H1 (cell line): ENCODE data around the gene VGLL4. TPM values are rescaled to one million over a fixed set of nuclear protein-coding genes. Genes with fewer than 3 reads are reported as not detected.

ENCODE experiments used
- CTCF ChIA-PET: fragments of 300-600 bp; sonication (Branson Sonifier 250); formaldehyde crosslinking; loops from one replicate; lab custom pipeline; 2021; ENCODE audit not compliant: partially characterized antibody; lab: Charles Lee
- POLR2A ChIA-PET: fragments of 300-600 bp; sonication (Branson Sonifier 250); formaldehyde crosslinking; loops from one replicate; lab custom pipeline; 2021; ENCODE audit warnings: inconsistent platforms; ENCODE audit not compliant: partially characterized antibody; lab: Charles Lee
- DNase-seq, 2 experiments: peaks; one replicate each; pipeline versions ENCODE4 v3.0.0 to v3.0.0-alpha.2; 2010 to 2022; ENCODE audit warnings: low spot score in 2 of 2, low read depth in 1 of 2, mixed read lengths in 1 of 2
- FAIRE-seq: peaks from 2 replicates; lab custom pipeline; 2011; peaks lifted over from hg19 to GRCh38; lab: Jason Lieb, UNC
- H2AFZ ChIP-seq: 2 replicates; pipeline ENCODE4 v1.8.1; 2012; ENCODE audit warnings: low read length, inconsistent platforms
- H2AK5ac ChIP-seq: 2 replicates; pipeline ENCODE4 v1.6.1; 2013; ENCODE audit warnings: low read depth, low read length
- H2BK120ac ChIP-seq: replicated peaks from 2 replicates; pipeline ENCODE3; 2013; ENCODE audit warnings: low read depth, low read length, inconsistent platforms
- H2BK12ac ChIP-seq: 2 replicates; pipeline ENCODE4 v1.6.1; 2013; ENCODE audit warnings: low read depth, low read length
- H2BK15ac ChIP-seq: 2 replicates; pipeline ENCODE4 v1.6.1; 2013; ENCODE audit warnings: low read length
- H2BK20ac ChIP-seq: 2 replicates; pipeline ENCODE4 v1.6.1; 2013; ENCODE audit warnings: low read length
- H2BK5ac ChIP-seq: 2 replicates; pipeline ENCODE4 v1.6.1; 2013; ENCODE audit warnings: low read depth, low read length
- H3K14ac ChIP-seq: 2 replicates; pipeline ENCODE4 v1.6.1; 2013; ENCODE audit warnings: inconsistent platforms; ENCODE audit not compliant: insufficient read length
- H3K18ac ChIP-seq: 2 replicates; pipeline ENCODE4 v1.6.1; 2013; ENCODE audit warnings: low read length; ENCODE audit errors: extremely low read depth
- H3K23ac ChIP-seq: 2 replicates; pipeline ENCODE4 v1.6.1; 2013; ENCODE audit warnings: inconsistent platforms; ENCODE audit not compliant: insufficient read length
- H3K23me2 ChIP-seq: 2 replicates; pipeline ENCODE4 v1.6.1; 2013; ENCODE audit warnings: low read depth, low read length
- H3K27ac ChIP-seq: 2 replicates; pipeline ENCODE4 v1.6.1; 2011; ENCODE audit warnings: low read depth, low read length, inconsistent platforms
- H3K27me3 ChIP-seq, 4 experiments: replicated peaks in 1 of 4; 1 replicate in 1 of 4; 2 replicates in 3 of 4; pipeline versions ENCODE4 v1.6.1 to v1.8.1; 2011 to 2013; ENCODE audit warnings: low read length in 3 of 4, mild to moderate bottlenecking in 3 of 4, inconsistent platforms in 2 of 4, mixed read lengths in 2 of 4, moderate library complexity in 1 of 4; ENCODE audit not compliant: control insufficient read depth in 3 of 4, insufficient read depth in 3 of 4; ENCODE audit errors: extremely low read depth in 1 of 4
- H3K36me3 ChIP-seq, 4 experiments: 2 replicates each; pipeline versions ENCODE4 v1.6.1 to v1.8.1; 2011 to 2013; ENCODE audit warnings: mild to moderate bottlenecking in 4 of 4, low read length in 3 of 4, moderate library complexity in 2 of 4, control low read depth in 1 of 4, inconsistent platforms in 1 of 4; ENCODE audit not compliant: insufficient read depth in 4 of 4, control insufficient read depth in 2 of 4
- H3K4ac ChIP-seq: replicated peaks from 2 replicates; pipeline ENCODE3; 2013; ENCODE audit warnings: low read length, low read depth, mixed read lengths, inconsistent platforms; ENCODE audit not compliant: insufficient read length
- H3K4me1 ChIP-seq, 4 experiments: replicated peaks in 1 of 4; 1 replicate in 1 of 4; 2 replicates in 3 of 4; pipeline versions ENCODE4 v1.6.1 to v1.8.1; 2011 to 2013; ENCODE audit warnings: low read length in 3 of 4, inconsistent platforms in 2 of 4, mixed read lengths in 1 of 4; ENCODE audit not compliant: insufficient read depth in 4 of 4, control insufficient read depth in 3 of 4
- H3K4me2 ChIP-seq, 2 experiments: 2 replicates each; pipeline versions ENCODE4 v1.6.1 to v1.8.1; 2011 to 2013; ENCODE audit warnings: low read depth in 2 of 2, low read length in 2 of 2, control low read depth in 1 of 2, inconsistent platforms in 1 of 2, mild to moderate bottlenecking in 1 of 2; ENCODE audit not compliant: insufficient read depth in 1 of 2
- H3K4me3 ChIP-seq, 4 experiments: fragments of 200-600, 300-600 bp in 1 of 4; sonication (generic), shearing (Covaris generic), sonication (Bioruptor Twin) in 1 of 4; 2 replicates each; pipeline versions ENCODE4 v1.5.1 to v1.8.1; 2011 to 2016; ENCODE audit warnings: low read length in 4 of 4, low read depth in 3 of 4, control low read depth in 2 of 4, inconsistent platforms in 2 of 4, mild to moderate bottlenecking in 2 of 4, mixed read lengths in 1 of 4, moderate library complexity in 1 of 4; ENCODE audit not compliant: insufficient read depth in 2 of 4; ENCODE audit errors: extremely low read depth in 1 of 4
- H3K56ac ChIP-seq: replicated peaks from 2 replicates; pipeline ENCODE3; 2013; ENCODE audit warnings: low read depth, mild to moderate bottlenecking, mixed read lengths, low read length, inconsistent platforms; ENCODE audit not compliant: insufficient read length
- H3K79me1 ChIP-seq: 2 replicates; pipeline ENCODE4 v1.6.1; 2013; ENCODE audit warnings: low read depth, low read length, control low read depth
- H3K79me2 ChIP-seq, 2 experiments: 2 replicates each; pipeline versions ENCODE4 v1.6.1 to v1.8.1; 2012 to 2013; ENCODE audit warnings: low read length in 2 of 2, mild to moderate bottlenecking in 2 of 2, inconsistent platforms in 1 of 2; ENCODE audit not compliant: insufficient read depth in 2 of 2, control insufficient read depth in 1 of 2
- H3K9ac ChIP-seq, 4 experiments: replicated peaks in 1 of 4; 1 replicate in 1 of 4; 2 replicates in 3 of 4; pipeline versions ENCODE4 v1.6.1 to v1.8.1; 2011 to 2013; ENCODE audit warnings: low read depth in 3 of 4, low read length in 3 of 4, control low read depth in 2 of 4, mild to moderate bottlenecking in 2 of 4, moderate library complexity in 2 of 4, inconsistent platforms in 1 of 4; ENCODE audit errors: extremely low read depth in 1 of 4
- H3K9me3 ChIP-seq, 2 experiments: 2 replicates each; pipeline versions ENCODE4 v1.6.1 to v1.8.1; 2012 to 2013; ENCODE audit warnings: mild to moderate bottlenecking in 2 of 2, moderate library complexity in 2 of 2, control low read depth in 1 of 2, inconsistent platforms in 1 of 2, low read depth in 1 of 2, low read length in 1 of 2, mixed read lengths in 1 of 2; ENCODE audit not compliant: insufficient read depth in 2 of 2
- H4K20me1 ChIP-seq, 2 experiments: replicated peaks in 1 of 2; 2 replicates each; pipeline versions ENCODE3 to v1.8.1; 2011 to 2013; ENCODE audit warnings: inconsistent platforms in 2 of 2, low read length in 2 of 2, mild to moderate bottlenecking in 1 of 2; ENCODE audit not compliant: insufficient read depth in 2 of 2, control insufficient read depth in 1 of 2
- H4K5ac ChIP-seq: 2 replicates; pipeline ENCODE4 v1.6.1; 2013; ENCODE audit warnings: low read length, low read depth, mixed read lengths, inconsistent platforms; ENCODE audit not compliant: insufficient read length
- H4K8ac ChIP-seq: 2 replicates; pipeline ENCODE4 v1.8.0; 2013; ENCODE audit warnings: mild to moderate bottlenecking, moderate library complexity, low read length, inconsistent platforms; ENCODE audit not compliant: insufficient read depth; ENCODE audit errors: extremely low read depth
- H4K91ac ChIP-seq: replicated peaks from 2 replicates; pipeline ENCODE3; 2013; ENCODE audit warnings: low read length, mixed read lengths, inconsistent platforms; ENCODE audit not compliant: insufficient read length
- ATF3 ChIP-seq: IDR thresholded peaks from 2 replicates; pipeline ENCODE4 v1.6.1; 2011; ENCODE audit warnings: low read depth, mild to moderate bottlenecking, low read length; ENCODE audit not compliant: insufficient read depth
- EGR1 ChIP-seq: IDR thresholded peaks from 2 replicates; pipeline ENCODE4 v1.6.1; 2011; ENCODE audit warnings: low read depth, low read length, borderline replicate concordance
- KDM4A ChIP-seq: IDR thresholded peaks from one replicate; pipeline ENCODE4 v1.7.1; 2012; ENCODE audit warnings: low read depth, mild to moderate bottlenecking, moderate library complexity, low read length, inconsistent platforms; ENCODE audit not compliant: severe bottlenecking
- RXRA ChIP-seq: IDR thresholded peaks from 2 replicates; pipeline ENCODE4 v1.6.1; 2011; ENCODE audit warnings: low read depth, mild to moderate bottlenecking, low read length, moderate library complexity; ENCODE audit not compliant: insufficient read depth
- TAF1 ChIP-seq: IDR thresholded peaks from 2 replicates; pipeline ENCODE4 v1.6.1; 2011; ENCODE audit warnings: mild to moderate bottlenecking, low read depth, low read length
- TBP ChIP-seq: IDR thresholded peaks from 2 replicates; pipeline ENCODE4 v1.6.1; 2011; ENCODE audit warnings: low read depth, low read length, improper control_type of control experiment
- WGBS, 2 experiments: shearing (Covaris generic) in 1 of 2; methylation state at CpG; one replicate each; pipeline versions ENCODE4 v1.1.6 to v1.1.7; 2013 to 2015; ENCODE audit warnings: low lambda C conversion rate in 2 of 2, mixed read lengths in 2 of 2, inconsistent platforms in 1 of 2, low coverage in 1 of 2, missing lambda C conversion rate in 1 of 2; ENCODE audit not compliant: insufficient replicate concordance in 2 of 2, insufficient coverage in 1 of 2, insufficient read length in 1 of 2; ENCODE audit errors: extremely low coverage in 1 of 2, missing lambda C conversion rate in 1 of 2; 5-methylcytosine and 5-hydroxymethylcytosine counted together
- polyA plus RNA-seq, 7 experiments: library from polyadenylated mRNA; depleted of rRNA in 3 of 7; stranded (reverse) in 5 of 7; unstranded in 2 of 7; fragments of >200 nt in 5 of 7; fragments of 200-250 nt in 2 of 7; gene quantifications; 1 replicate in 5 of 7; 2 replicates in 1 of 7; 4 replicates in 1 of 7; pipeline versions ENCODE4 v1.2.1 to v1.2.3, GENCODE V29; 2011 to 2013; ENCODE audit warnings: missing spikeins in 2 of 7, mixed read lengths in 2 of 7
- total RNA-seq: library from RNA; stranded (reverse); fragmentation: NEBNext Ultra II Directional; extraction: Animal tissue kit (Norgen Biotek cat#: 25700); gene quantifications from 2 replicates; pipeline ENCODE4 v1.2.1, GENCODE V29; 2021

Gene VGLL4
- total and polyA plus RNA-seq, 2 of the 8 experiments (the other 6 are each of a cell fraction or from before 2014, with no cell fraction given), result 45.1 to 50.0 TPM

- H3K4ac ChIP-seq, result no peak overlapping the region
- H3K9me3 ChIP-seq, result no peaks in the 10 kb centered on the region
- no peak overlapping the region for H2BK12ac ChIP-seq
- TF ChIP-seq TBP, result no peak
- TF ChIP-seq ATF3, result no peak
- TF ChIP-seq TAF1, result no peak
- no peak for TF ChIP-seq KDM4A
- TF ChIP-seq RXRA, result no peak
- TF ChIP-seq EGR1, result no peak
- TF ChIP-seq, all 59 proteins: peak for 0
- Histone ChIP-seq H2AFZ (no peak overlapping the region), H2BK20ac (no peak overlapping the region), H2AK5ac (no peak overlapping the region), H2BK5ac (no peak overlapping the region), H3K9ac (no peak overlapping the region), H3K4me2 (no peak overlapping the region), H3K18ac (no peak overlapping the region), H4K5ac (no peak overlapping the region), H2BK120ac (no peak overlapping the region), H3K4me1 (peaks cover 4 to 21% (median 17%) of the 10 kb centered on the region in 4 experiments), H3K79me1 (peaks cover 2% of the 10 kb centered on the region), H3K36me3 (peaks cover 0 to 7% (median 5%) of the 10 kb centered on the region in 4 experiments; a peak in 3 of 8 replicates), H3K23ac (no peak overlapping the region), H3K27me3 (no peaks in the 10 kb centered on the region), H2BK15ac (no peak overlapping the region), H4K91ac (no peak overlapping the region), H4K8ac (no peak overlapping the region), H3K56ac (no peak overlapping the region), H3K27ac (no peak overlapping the region), H3K14ac (no peak overlapping the region), H4K20me1 (peaks cover 4 to 7% of the 10 kb centered on the region in 2 experiments), H3K4me3 (no peak overlapping the region), H3K79me2 (peaks cover 3 to 74% of the 10 kb centered on the region in 2 experiments; a peak in 3 of 4 replicates), H3K23me2 (no peaks in the 10 kb centered on the region)
- no peak for FAIRE-seq
- CTCF ChIA-PET, result no interaction called here
- POLR2A ChIA-PET, result interaction anchor here (1.0 kb wide), 1 partner anchor 17 kb away, joined by 3 read pairs; no protein-coding TSS in a partner anchor
- 87% methylated on average over 9 of the region's 9 CpGs; no CpG with 5 or more reads in 1 of the 2 experiments for WGBS, 2 experiments
- no peak for DNase-seq
Measured at GRCh38 chr3:11603628-11604027, 40.1 kb downstream of the VGLL4 start.
